ENCODE data around the gene BMI1. TPM values are rescaled to one million over a fixed set of nuclear protein-coding genes. Genes with fewer than 3 reads are reported as not detected.

The BMI1 gene
- total and polyA plus RNA-seq, 2 donors (not counting 1 experiment from before 2014, with no cell fraction given) = 18.0 to 83.8 TPM

DNA sequence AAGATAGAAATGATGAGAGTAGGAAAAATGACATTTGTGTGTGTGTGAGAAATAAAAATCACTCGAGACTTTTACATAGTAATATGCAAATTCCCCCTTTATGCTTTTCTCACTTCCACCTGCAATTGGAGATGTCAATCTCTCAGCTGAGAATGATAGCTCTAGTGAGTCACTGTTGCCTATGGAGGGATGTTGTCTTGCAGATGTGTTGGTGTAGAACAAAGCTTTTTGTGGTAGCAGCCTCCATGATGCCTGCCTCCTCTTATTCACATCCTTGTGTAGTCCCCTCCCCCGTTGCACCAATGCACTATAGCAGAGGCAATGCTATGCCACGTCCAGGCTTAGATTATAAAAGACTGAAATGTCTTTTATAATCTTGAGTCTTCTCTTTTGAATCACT lies 58.2 kb downstream of the BMI1 start:
- Histone ChIP-seq H3K27ac (ENCODE audit: low read length in 2 of 2) (no peak overlapping the region), H3K79me2 (ENCODE audit: control insufficient read depth, insufficient read depth, low read length) (no peaks in the 10 kb centered on the region), H4K20me1 (ENCODE audit: control insufficient read depth, insufficient read depth, low read length, poor library complexity, severe bottlenecking) (no peaks in the 10 kb centered on the region), H3K36me3 (replicated peaks in 1 of 2; ENCODE audit: control extremely low read depth in 1 of 2, control insufficient read depth in 1 of 2, extremely low read depth in 1 of 2, insufficient read depth in 2 of 2, low read length in 1 of 2) (no peaks in the 10 kb centered on the region), H3K9ac (ENCODE audit: low read length) (no peak overlapping the region), H3K4me2 (replicated peaks; ENCODE audit: low read depth, low read length, poor library complexity, severe bottlenecking) (no peak overlapping the region), H3K4me1 (ENCODE audit: control insufficient read depth in 2 of 2, insufficient read depth in 2 of 2, low read length in 2 of 2) (peaks cover 0 to 12% of the 10 kb centered on the region in 2 donors), H3K9me3 (ENCODE audit: control extremely low read depth in 1 of 3, control insufficient read depth in 2 of 3, insufficient read depth in 1 of 3, low read length in 2 of 3) (no peaks in the 10 kb centered on the region), H3K27me3 (replicated peaks in 1 of 4; ENCODE audit: control extremely low read depth in 1 of 4, control insufficient read depth in 3 of 4, insufficient read depth in 4 of 4, low read length in 3 of 4) (no peaks in the 10 kb centered on the region), H3K4me3 (ENCODE audit: control extremely low read depth in 1 of 5, extremely low read depth in 1 of 5, insufficient read depth in 1 of 5, low read depth in 2 of 5, low read length in 4 of 5) (no peak overlapping the region), H2AFZ (ENCODE audit: insufficient read depth, low read depth, low read length, poor library complexity, severe bottlenecking) (no peak overlapping the region)
- H3K27me3 Mint-ChIP-seq = peaks cover 4% of the 10 kb centered on the region
- no peak overlapping the region for H3K27ac Mint-ChIP-seq
- TF ChIP-seq, protein P1, sequence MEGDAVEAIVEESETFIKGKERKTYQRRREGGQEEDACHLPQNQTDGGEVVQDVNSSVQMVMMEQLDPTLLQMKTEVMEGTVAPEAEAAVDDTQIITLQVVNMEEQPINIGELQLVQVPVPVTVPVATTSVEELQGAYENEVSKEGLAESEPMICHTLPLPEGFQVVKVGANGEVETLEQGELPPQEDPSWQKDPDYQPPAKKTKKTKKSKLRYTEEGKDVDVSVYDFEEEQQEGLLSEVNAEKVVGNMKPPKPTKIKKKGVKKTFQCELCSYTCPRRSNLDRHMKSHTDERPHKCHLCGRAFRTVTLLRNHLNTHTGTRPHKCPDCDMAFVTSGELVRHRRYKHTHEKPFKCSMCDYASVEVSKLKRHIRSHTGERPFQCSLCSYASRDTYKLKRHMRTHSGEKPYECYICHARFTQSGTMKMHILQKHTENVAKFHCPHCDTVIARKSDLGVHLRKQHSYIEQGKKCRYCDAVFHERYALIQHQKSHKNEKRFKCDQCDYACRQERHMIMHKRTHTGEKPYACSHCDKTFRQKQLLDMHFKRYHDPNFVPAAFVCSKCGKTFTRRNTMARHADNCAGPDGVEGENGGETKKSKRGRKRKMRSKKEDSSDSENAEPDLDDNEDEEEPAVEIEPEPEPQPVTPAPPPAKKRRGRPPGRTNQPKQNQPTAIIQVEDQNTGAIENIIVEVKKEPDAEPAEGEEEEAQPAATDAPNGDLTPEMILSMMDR (IDR thresholded peaks at IDR 0.05) = no peak
- TF ChIP-seq EZH2 (IDR thresholded peaks at IDR 0.05; ENCODE audit: borderline replicate concordance, insufficient read depth, low read depth, low read length, poor library complexity, severe bottlenecking) = no peak
- no peak overlapping the region for H3K4me3 Mint-ChIP-seq
- H3K9me3 Mint-ChIP-seq (ENCODE audit: insufficient read depth) = no peaks in the 10 kb centered on the region
- DNase-seq = no peak
- no CpG with 5 or more reads among the region's 3 CpGs for WGBS (ENCODE audit: insufficient coverage)
- ATAC-seq (ENCODE audit: low read depth) = peak; percentile 36
- peaks cover 18% of the 10 kb centered on the region for H3K4me1 Mint-ChIP-seq
- ChIA-PET POLR2A (interaction anchor here (0.7 to 1.1 kb wide), 2 partner anchors 36 to 341 kb away, joined by 3 to 4 read pairs; no protein-coding TSS in a partner anchor), CTCF (interaction anchor here (2.4 kb wide), 1 partner anchor 9 kb away, joined by 7 read pairs; no protein-coding TSS in a partner anchor)
- intact Hi-C loops (cut with micrococcal nuclease) = no loop called here

Small RNA genes within 50 kb of the gene (small RNA-seq; reads per million reads assigned to genes)
- gene AL158211.3 (ENCODE audit: insufficient read length, low read depth, low replicate concordance) = not detected

Other genes with a start within 250 kb of the BMI1 start
- gene EBLN1, start 103.1 kb upstream of the BMI1 start, total RNA-seq = not detected in 2 replicates
- gene EBLN1, start 103.1 kb upstream of the BMI1 start, polyA plus RNA-seq = not detected in 2 replicates
- 74.3 and 78.0 TPM in 2 replicates for gene COMMD3, start 4.7 kb upstream of the BMI1 start, total RNA-seq
- gene COMMD3, start 4.7 kb upstream of the BMI1 start, polyA plus RNA-seq = 46.0 and 53.5 TPM in 2 replicates
- not detected in 2 replicates for gene SPAG6, start 24.4 kb downstream of the BMI1 start, total RNA-seq
- 0.17 TPM in 1 of 2 replicates, not detected in the other for gene SPAG6, start 24.4 kb downstream of the BMI1 start, polyA plus RNA-seq

Measured in B cell (primary cell).